Activated B cell treated with CpG ODN at 0.5 μM for 24 hours (primary cell): Measurements from ENCODE around the gene CRACR2A. TPM values are rescaled to one million over a fixed set of nuclear protein-coding genes. Genes with fewer than 3 reads are reported as not detected.

ENCODE experiments used
- ATAC-seq: fragments of 200-7000 bp; cut with Tn5 transposase; one replicate; pipeline ENCODE4 v1.10.0; 2021; ENCODE audit warnings: low read depth, mild to moderate bottlenecking, moderate library complexity
- CTCF ChIA-PET: fragments of 350-600 bp; sonication (Branson Sonifier 250); formaldehyde crosslinking; loops from one replicate; lab custom pipeline; 2021; ENCODE audit warnings: antibody characterized with exemption; lab: Charles Lee
- POLR2A ChIA-PET: fragments of 350-600 bp; sonication (Branson Sonifier 250); formaldehyde crosslinking; loops from one replicate; lab custom pipeline; 2021; ENCODE audit warnings: antibody characterized with exemption; lab: Charles Lee
- DNase-seq: peaks from one replicate; pipeline ENCODE4 v3.0.0; 2022
- H3K27ac Mint-ChIP-seq: one replicate; pipeline ENCODE4 v1.8.0; 2020; ENCODE audit warnings: mixed read lengths
- H3K27me3 Mint-ChIP-seq: one replicate; pipeline ENCODE4 v1.8.0; 2021; ENCODE audit warnings: mixed read lengths
- H3K36me3 Mint-ChIP-seq: one replicate; pipeline ENCODE4 v1.8.0; 2021; ENCODE audit warnings: low read depth, mixed read lengths
- H3K4me1 Mint-ChIP-seq: one replicate; pipeline ENCODE4 v1.8.0; 2021; ENCODE audit warnings: mixed read lengths
- H3K4me3 Mint-ChIP-seq: one replicate; pipeline ENCODE4 v1.8.0; 2020; ENCODE audit warnings: mild to moderate bottlenecking, mixed read lengths
- H3K9me3 Mint-ChIP-seq: one replicate; pipeline ENCODE4 v1.8.0; 2020; ENCODE audit warnings: mixed read lengths
- intact Hi-C: fragments of 100-400 bp; cut with micrococcal nuclease; formaldehyde crosslinking; loops from one replicate; pipeline ENCODE4 v1.15.1; 2024
- total RNA-seq: library from RNA; stranded (reverse); gene quantifications from 2 replicates; pipeline ENCODE4 v1.2.3, GENCODE V29; 2022
- TF ChIP-seq, protein P1 (sequence below): fragments of 200-600 bp; IDR thresholded peaks from one replicate; pipeline ENCODE4 v1.8.0; 2022; ENCODE audit warnings: antibody characterized with exemption, mild to moderate bottlenecking

The CRACR2A gene
- total RNA-seq, 1 donor from 2014 or later, result 25.8 TPM

DNA sequence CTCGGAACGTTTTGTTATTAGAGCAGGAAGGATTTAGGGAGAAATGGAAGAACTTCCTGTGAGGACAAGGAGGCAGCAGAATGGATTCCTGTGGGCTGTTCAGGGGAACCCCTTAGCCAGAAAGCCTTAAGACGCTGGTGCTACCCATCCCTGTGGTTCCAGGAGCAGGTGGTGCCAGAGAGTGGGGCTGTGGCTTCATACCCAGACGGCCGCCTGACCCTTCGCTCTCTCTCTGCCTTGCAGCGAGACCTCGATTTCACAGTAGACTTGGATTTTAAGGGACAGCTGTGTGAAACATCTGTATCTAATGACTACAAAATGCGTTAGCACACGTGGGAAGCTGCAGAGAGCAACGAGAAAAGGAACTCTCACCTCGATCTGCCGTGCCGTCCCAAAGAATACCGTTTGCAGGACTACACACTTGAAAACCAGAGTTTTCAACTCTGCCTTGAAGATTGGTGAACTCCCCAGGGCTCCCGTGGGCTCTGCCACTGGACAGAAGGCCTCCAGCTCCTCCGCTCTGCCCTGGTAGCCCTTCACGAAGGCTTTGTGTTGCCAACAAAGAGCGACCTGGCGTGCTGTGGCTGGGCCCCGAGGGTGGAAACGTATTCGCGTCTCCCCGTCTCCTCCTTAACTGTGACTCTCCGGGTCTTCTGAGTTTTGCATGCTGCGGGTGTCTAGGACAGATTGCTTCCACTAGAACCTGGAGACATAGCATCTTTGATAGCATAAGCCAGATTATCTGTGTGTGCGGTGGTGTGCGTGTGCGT, 159.9 kb downstream of the CRACR2A start:
- Mint-ChIP-seq H3K36me3 (no peaks in the 10 kb centered on the region), H3K27ac (no peak overlapping the region), H3K4me1 (no peaks in the 10 kb centered on the region), H3K4me3 (no peak overlapping the region), H3K27me3 (peaks cover 23% of the 10 kb centered on the region), H3K9me3 (no peaks in the 10 kb centered on the region)
- TF ChIP-seq, protein P1, sequence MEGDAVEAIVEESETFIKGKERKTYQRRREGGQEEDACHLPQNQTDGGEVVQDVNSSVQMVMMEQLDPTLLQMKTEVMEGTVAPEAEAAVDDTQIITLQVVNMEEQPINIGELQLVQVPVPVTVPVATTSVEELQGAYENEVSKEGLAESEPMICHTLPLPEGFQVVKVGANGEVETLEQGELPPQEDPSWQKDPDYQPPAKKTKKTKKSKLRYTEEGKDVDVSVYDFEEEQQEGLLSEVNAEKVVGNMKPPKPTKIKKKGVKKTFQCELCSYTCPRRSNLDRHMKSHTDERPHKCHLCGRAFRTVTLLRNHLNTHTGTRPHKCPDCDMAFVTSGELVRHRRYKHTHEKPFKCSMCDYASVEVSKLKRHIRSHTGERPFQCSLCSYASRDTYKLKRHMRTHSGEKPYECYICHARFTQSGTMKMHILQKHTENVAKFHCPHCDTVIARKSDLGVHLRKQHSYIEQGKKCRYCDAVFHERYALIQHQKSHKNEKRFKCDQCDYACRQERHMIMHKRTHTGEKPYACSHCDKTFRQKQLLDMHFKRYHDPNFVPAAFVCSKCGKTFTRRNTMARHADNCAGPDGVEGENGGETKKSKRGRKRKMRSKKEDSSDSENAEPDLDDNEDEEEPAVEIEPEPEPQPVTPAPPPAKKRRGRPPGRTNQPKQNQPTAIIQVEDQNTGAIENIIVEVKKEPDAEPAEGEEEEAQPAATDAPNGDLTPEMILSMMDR, result no peak
- DNase-seq (no peak), ATAC-seq (no peak)
- ChIA-PET POLR2A (no interaction called here), CTCF (no interaction called here)
- intact Hi-C loops, result no loop called here

DNA sequence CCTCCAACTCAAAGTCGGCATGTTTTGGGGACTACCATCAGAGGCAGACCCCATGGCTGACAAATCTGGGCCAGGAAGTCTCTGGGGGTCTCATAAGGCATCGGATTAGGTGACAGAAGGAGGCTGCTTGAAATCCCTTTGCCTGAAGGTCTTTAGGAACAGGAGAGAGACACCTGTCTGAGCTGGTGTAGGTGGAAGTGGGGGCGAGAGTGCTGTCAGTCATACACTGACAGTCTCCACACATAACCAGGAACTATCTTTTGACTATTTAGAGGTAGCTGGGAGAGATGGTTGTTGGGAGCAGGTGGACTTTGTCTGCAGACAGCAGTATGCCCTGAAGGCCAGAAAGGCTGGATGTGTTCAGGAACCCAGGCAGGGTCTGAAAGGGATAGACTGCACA, 163.2 kb downstream of the CRACR2A start:
- peaks cover 29% of the 10 kb centered on the region for H3K27me3 Mint-ChIP-seq
- no peaks in the 10 kb centered on the region for H3K9me3 Mint-ChIP-seq
- no peak overlapping the region for H3K27ac Mint-ChIP-seq
- TF ChIP-seq, protein P1, result no peak
- ATAC-seq (no peak), DNase-seq (no peak)
- no peak overlapping the region for H3K4me3 Mint-ChIP-seq
- POLR2A ChIA-PET, result no interaction called here
- H3K36me3 Mint-ChIP-seq, result no peaks in the 10 kb centered on the region
- CTCF ChIA-PET, result no interaction called here
- intact Hi-C loops, result no loop called here
- no peaks in the 10 kb centered on the region for H3K4me1 Mint-ChIP-seq

DNA sequence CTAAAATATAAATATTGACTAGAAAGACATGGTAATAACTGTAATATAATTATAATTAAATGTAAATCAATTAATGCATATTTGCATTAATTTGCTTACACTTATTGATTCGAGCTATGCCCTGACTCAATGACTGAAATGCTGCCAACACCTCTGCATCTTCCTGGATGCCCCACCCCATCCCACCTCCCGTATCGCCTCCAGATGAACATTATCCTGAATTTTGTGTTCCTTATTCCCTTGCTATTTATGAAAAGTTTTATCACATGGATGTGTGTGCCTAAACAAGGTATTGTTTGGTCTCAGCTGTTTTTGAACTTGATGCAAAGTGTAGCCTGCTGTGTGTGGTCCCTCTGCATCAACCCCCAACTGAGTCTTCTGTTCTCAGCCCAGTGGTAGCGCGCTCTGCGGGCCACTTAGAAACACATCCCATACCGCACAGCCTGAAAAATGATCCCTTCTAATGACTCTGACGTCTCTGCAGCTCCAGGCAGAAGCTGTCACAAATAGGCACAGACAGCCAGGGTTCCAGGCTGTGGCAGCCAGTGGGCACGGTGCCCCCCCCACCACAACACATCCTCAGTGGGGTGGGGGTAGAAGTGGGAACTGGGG, 165.4 kb downstream of the CRACR2A start:
- Mint-ChIP-seq H3K4me1 (no peaks in the 10 kb centered on the region), H3K9me3 (peaks cover 9% of the 10 kb centered on the region), H3K27me3 (peaks cover 28% of the 10 kb centered on the region), H3K36me3 (no peaks in the 10 kb centered on the region), H3K27ac (no peak overlapping the region), H3K4me3 (no peak overlapping the region)
- TF ChIP-seq, protein P1, result no peak
- ATAC-seq (no peak), DNase-seq (no peak)
- POLR2A ChIA-PET, result no interaction called here
- CTCF ChIA-PET, result no interaction called here
- intact Hi-C loops, result no loop called here

DNA sequence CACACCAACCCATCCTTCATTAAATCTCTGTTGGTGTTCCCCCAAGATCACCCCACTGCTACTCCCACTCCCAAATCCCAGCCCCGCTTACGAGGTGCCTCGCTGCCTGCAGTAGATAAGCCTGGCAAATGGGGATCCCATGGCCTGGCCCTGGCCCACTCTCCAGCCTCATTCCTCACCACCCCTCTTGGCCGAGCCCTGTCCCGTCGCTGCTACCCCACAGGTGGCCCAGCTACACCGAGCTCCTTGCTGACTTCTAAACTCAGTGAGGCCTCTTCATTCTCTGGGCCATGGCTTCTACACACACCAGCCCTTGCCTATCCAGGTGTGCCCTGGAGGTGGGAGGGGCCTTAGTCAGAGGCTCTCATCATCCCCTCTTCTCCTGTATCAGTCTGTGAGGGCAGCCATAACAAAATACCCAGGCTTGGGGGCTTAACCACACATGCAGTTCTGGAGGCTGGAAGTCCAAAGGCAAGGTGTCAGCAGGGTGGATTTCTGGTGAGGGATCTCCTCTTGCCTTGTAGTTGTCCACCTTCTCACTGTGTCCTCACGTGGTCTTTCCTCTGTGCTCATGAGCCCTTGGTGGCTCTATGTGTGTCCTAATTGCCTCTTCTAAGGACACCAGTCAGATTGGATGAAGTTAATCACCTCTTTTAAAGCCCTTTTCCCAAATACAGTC, 169.1 kb downstream of the CRACR2A start:
- no peak overlapping the region for H3K27ac Mint-ChIP-seq
- H3K27me3 Mint-ChIP-seq, result peaks cover 17% of the 10 kb centered on the region
- ChIA-PET CTCF (no interaction called here), POLR2A (interaction anchor here (0.6 kb wide), 1 partner anchor 20 kb away, joined by 5 read pairs; no protein-coding TSS in a partner anchor)
- no peak overlapping the region for H3K4me3 Mint-ChIP-seq
- H3K36me3 Mint-ChIP-seq, result no peaks in the 10 kb centered on the region
- intact Hi-C loops, result no loop called here
- no peak for DNase-seq
- no peak for ATAC-seq
- TF ChIP-seq, protein P1, result no peak
- peaks cover 9% of the 10 kb centered on the region for H3K9me3 Mint-ChIP-seq
- H3K4me1 Mint-ChIP-seq, result no peaks in the 10 kb centered on the region
